Measurements from ENCODE around the gene PRSS16.
A peak's percentile ranks its signal among the peaks of the same experiment; 100 is the strongest.
"Not testable (repeated sequence)": the region's sequence is repeated elsewhere in the genome, so short reads cannot be mapped to it uniquely, and the experiment has no call there.

Gene PRSS16

DNA sequence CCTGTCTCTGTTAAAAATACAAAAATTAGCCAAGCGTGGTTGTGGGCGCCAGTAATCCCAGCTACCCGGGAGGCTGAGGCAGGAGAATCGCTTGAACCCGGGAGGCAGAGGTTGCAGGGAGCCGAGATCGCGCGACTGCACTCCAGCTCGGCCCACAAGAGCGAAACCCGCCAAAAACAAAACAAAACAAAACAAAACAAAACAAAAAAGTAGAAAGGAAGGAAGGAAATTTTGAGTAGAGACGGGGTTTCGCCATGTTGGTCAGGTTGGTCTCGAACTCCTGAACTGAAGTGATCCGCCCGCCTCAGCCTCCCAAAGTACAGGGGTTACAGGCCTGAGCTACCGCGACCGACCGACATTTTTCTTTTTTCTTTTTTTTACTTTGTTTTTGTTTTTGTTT lies 30.6 kb upstream of the PRSS16 start:
- TF ChIP-seq, protein P1, sequence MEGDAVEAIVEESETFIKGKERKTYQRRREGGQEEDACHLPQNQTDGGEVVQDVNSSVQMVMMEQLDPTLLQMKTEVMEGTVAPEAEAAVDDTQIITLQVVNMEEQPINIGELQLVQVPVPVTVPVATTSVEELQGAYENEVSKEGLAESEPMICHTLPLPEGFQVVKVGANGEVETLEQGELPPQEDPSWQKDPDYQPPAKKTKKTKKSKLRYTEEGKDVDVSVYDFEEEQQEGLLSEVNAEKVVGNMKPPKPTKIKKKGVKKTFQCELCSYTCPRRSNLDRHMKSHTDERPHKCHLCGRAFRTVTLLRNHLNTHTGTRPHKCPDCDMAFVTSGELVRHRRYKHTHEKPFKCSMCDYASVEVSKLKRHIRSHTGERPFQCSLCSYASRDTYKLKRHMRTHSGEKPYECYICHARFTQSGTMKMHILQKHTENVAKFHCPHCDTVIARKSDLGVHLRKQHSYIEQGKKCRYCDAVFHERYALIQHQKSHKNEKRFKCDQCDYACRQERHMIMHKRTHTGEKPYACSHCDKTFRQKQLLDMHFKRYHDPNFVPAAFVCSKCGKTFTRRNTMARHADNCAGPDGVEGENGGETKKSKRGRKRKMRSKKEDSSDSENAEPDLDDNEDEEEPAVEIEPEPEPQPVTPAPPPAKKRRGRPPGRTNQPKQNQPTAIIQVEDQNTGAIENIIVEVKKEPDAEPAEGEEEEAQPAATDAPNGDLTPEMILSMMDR (IDR thresholded peaks at IDR 0.05; ENCODE audit: poor library complexity, severe bottlenecking), result no peak
- Histone ChIP-seq H3K27ac (ENCODE audit: poor library complexity, severe bottlenecking) (no peak overlapping the region), H3K9me3 (ENCODE audit: severe bottlenecking) (no peaks in the 10 kb centered on the region), H3K4me1 (ENCODE audit: insufficient read depth, poor library complexity, severe bottlenecking) (no peaks in the 10 kb centered on the region), H3K36me3 (ENCODE audit: low read depth) (no peaks in the 10 kb centered on the region), H3K4me3 (ENCODE audit: severe bottlenecking) (no peak overlapping the region), H3K27me3 (ENCODE audit: insufficient read depth, poor library complexity, severe bottlenecking) (no peaks in the 10 kb centered on the region)
- DNase-seq (ENCODE audit: low spot score) (no peak), ATAC-seq (ENCODE audit: low read depth) (no peak)

DNA sequence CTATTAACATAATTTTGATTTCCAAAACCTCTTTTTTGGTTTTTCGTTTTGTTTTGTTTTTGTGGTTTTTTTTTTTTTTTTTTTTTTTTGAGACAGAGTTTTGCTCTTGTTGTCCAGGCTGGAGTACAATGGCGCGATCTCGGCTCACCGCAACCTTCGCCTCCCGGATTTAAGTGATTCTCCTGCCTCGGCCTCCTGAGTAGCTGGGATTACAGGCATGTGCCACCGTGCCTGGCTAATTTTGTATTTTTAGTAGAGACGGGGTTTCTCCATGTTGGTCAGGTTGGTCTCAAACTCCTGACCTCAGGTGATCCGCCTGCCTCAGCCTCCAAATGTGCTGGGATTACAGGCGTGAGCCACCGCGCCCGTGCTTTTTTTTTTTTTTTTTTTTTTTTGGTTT lies 24.5 kb upstream of the PRSS16 start:
- not testable (repeated sequence) for H3K4me3 ChIP-seq (ENCODE audit: severe bottlenecking); H3K27ac ChIP-seq (ENCODE audit: poor library complexity, severe bottlenecking); H3K9me3 ChIP-seq (ENCODE audit: severe bottlenecking); H3K4me1 ChIP-seq (ENCODE audit: insufficient read depth, poor library complexity, severe bottlenecking); DNase-seq (ENCODE audit: low spot score); ATAC-seq (ENCODE audit: low read depth); H3K36me3 ChIP-seq (ENCODE audit: low read depth); H3K27me3 ChIP-seq (ENCODE audit: insufficient read depth, poor library complexity, severe bottlenecking)

DNA sequence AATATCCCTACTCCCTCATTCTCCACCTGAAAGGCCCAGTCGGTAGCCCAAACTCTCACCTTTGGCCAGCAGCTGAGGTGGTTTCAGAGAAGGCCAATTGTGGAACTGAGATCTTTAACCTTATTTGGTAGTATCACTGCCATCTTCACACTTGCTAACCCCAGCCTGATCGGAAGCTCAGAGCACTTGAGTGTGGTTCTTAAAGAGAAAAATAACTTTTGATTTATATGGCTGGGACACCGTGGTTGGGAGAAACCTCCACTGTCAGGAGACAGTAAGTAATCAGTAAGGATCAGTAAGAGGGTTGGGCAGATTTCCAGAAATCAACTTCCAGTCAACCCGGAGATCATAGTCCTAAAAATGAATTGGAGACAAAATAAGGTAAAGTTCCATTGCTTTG lies 22.8 kb upstream of the PRSS16 start:
- Histone ChIP-seq H3K36me3 (ENCODE audit: low read depth) (no peaks in the 10 kb centered on the region), H3K4me1 (ENCODE audit: insufficient read depth, poor library complexity, severe bottlenecking) (no peaks in the 10 kb centered on the region), H3K9me3 (ENCODE audit: severe bottlenecking) (no peaks in the 10 kb centered on the region), H3K27me3 (ENCODE audit: insufficient read depth, poor library complexity, severe bottlenecking) (no peaks in the 10 kb centered on the region), H3K27ac (ENCODE audit: poor library complexity, severe bottlenecking) (no peak overlapping the region), H3K4me3 (ENCODE audit: severe bottlenecking) (no peak overlapping the region)
- ATAC-seq (ENCODE audit: low read depth) (no peak), DNase-seq (ENCODE audit: low spot score) (no peak)
- TF ChIP-seq, protein P1 (IDR thresholded peaks at IDR 0.05; ENCODE audit: poor library complexity, severe bottlenecking), result no peak

- H3K27me3 ChIP-seq (ENCODE audit: insufficient read depth, poor library complexity, severe bottlenecking), result no peaks in the 10 kb centered on the region
- no peak overlapping the region for H3K27ac ChIP-seq (ENCODE audit: poor library complexity, severe bottlenecking)
- no peaks in the 10 kb centered on the region for H3K36me3 ChIP-seq (ENCODE audit: low read depth)
- ATAC-seq (ENCODE audit: low read depth) (no peak), DNase-seq (ENCODE audit: low spot score) (no peak)
- H3K4me3 ChIP-seq (ENCODE audit: severe bottlenecking), result peak overlapping the region; percentile 32
- H3K4me1 ChIP-seq (ENCODE audit: insufficient read depth, poor library complexity, severe bottlenecking), result no peaks in the 10 kb centered on the region
- H3K9me3 ChIP-seq (ENCODE audit: severe bottlenecking), result no peaks in the 10 kb centered on the region
- TF ChIP-seq, protein P1 (IDR thresholded peaks at IDR 0.05; ENCODE audit: poor library complexity, severe bottlenecking), result no peak
Measured at GRCh38 chr6:27228963-27229477, 18.5 kb upstream of the PRSS16 start.

- TF ChIP-seq, protein P1 (IDR thresholded peaks at IDR 0.05; ENCODE audit: poor library complexity, severe bottlenecking), result no peak
- peak; percentile 52 for ATAC-seq (ENCODE audit: low read depth)
- no peak for DNase-seq (ENCODE audit: low spot score)
- no peaks in the 10 kb centered on the region for H3K4me1 ChIP-seq (ENCODE audit: insufficient read depth, poor library complexity, severe bottlenecking)
- no peaks in the 10 kb centered on the region for H3K36me3 ChIP-seq (ENCODE audit: low read depth)
- peak overlapping the region; percentile 32 for H3K4me3 ChIP-seq (ENCODE audit: severe bottlenecking)
- H3K27me3 ChIP-seq (ENCODE audit: insufficient read depth, poor library complexity, severe bottlenecking), result no peaks in the 10 kb centered on the region
- no peak overlapping the region for H3K27ac ChIP-seq (ENCODE audit: poor library complexity, severe bottlenecking)
- H3K9me3 ChIP-seq (ENCODE audit: severe bottlenecking), result no peaks in the 10 kb centered on the region
Measured at GRCh38 chr6:27230758-27231111, 16.8 kb upstream of the PRSS16 start.

Measured in RWPE2 (cell line).